ENCODE results near the gene EIF4G3. TPM values are rescaled to one million over a fixed set of nuclear protein-coding genes. Genes with fewer than 3 reads are reported as not detected.

EIF4G3 gene
- total and polyA plus RNA-seq, 9 of the 15 experiments (the other 6 are each of a cell fraction or from before 2014, with no cell fraction given): 6.7 to 40.5 (median 32.1) TPM

DNA sequence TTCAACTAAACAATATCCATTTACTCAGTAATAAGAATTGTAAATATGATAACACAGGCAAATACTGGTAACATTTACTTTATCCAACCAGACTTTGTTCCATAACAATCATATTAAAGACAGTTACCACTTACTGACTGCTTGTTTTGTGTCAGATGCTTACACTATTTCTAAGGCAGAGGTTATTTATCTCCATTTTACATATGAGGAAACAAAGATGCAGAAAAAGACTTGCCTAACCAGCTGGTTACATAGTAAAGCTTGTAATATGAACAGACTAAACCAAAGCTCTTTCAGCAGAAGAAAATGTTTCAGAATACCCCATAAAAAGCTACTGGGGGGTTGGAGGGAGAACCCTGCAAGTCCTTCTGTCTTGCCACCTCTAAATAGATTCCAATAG is 180.1 kb downstream of the EIF4G3 start:
- Histone ChIP-seq H3K4me1 (replicated peaks in 1 of 2; ENCODE audit: control insufficient read depth in 2 of 2, insufficient read depth in 2 of 2, low read length in 2 of 2) (no peaks in the 10 kb centered on the region), H3K79me2 (ENCODE audit: control insufficient read depth, insufficient read depth, low read length) (no peaks in the 10 kb centered on the region), H3K36me3 (ENCODE audit: control insufficient read depth, insufficient read depth, low read length) (no peaks in the 10 kb centered on the region), H2AFZ (ENCODE audit: low read depth, low read length) (no peak overlapping the region), H4K20me1 (replicated peaks; ENCODE audit: control insufficient read depth, insufficient read depth, low read length) (no peaks in the 10 kb centered on the region), H3K9me3 (replicated peaks; ENCODE audit: control insufficient read depth, insufficient read depth, low read depth, low read length) (no peaks in the 10 kb centered on the region), H3K4me2 (ENCODE audit: insufficient read depth, low read length) (no peak overlapping the region), H3K4me3 (no peak overlapping the region), H3K9ac (ENCODE audit: insufficient read depth in 1 of 2, low read depth in 2 of 2, low read length in 2 of 2) (no peak overlapping the region), H3K27me3 (ENCODE audit: control insufficient read depth in 2 of 2, insufficient read depth in 2 of 2, low read length in 2 of 2) (no peaks in the 10 kb centered on the region), H3K9me1 (ENCODE audit: control insufficient read depth, insufficient read depth, low read length) (no peaks in the 10 kb centered on the region), H3K27ac (ENCODE audit: extremely low read depth, low read depth, low read length) (no peak overlapping the region)
- ATAC-seq (no peak), FAIRE-seq (no peak), DNase-seq (ENCODE audit: extremely low read depth in 1 of 4, low spot score in 3 of 4) (no peak)
- in situ Hi-C loops (cut with MboI): no loop called here
- intact Hi-C loops (cut with micrococcal nuclease): no loop called here
- CTCF ChIA-PET (ENCODE audit: low intra/inter-chr PET ratio): no interaction called here
- no TSS peak for BruUV-seq (replicated peaks)
- TF ChIP-seq, protein P1, sequence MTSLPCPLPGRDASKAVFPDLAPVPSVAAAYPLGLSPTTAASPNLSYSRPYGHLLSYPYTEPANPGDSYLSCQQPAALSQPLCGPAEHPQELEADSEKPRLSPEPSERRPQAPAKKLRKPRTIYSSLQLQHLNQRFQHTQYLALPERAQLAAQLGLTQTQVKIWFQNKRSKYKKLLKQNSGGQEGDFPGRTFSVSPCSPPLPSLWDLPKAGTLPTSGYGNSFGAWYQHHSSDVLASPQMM (CRISPR knock-in tag; IDR thresholded peaks at IDR 0.05): no peak
- TF ChIP-seq ZNF695 (CRISPR knock-in tag; IDR thresholded peaks at IDR 0.05): no peak
- TF ChIP-seq IRF1 (CRISPR knock-in tag; IDR thresholded peaks at IDR 0.05; ENCODE audit: borderline replicate concordance): no peak
- POLR2A ChIA-PET: no interaction called here

Data from K562 (cell line).